SK-N-DZ (cell line): Measurements from ENCODE around the gene IFT27.
"Not testable (repeated sequence)": the region's sequence is repeated elsewhere in the genome, so short reads cannot be mapped to it uniquely, and the experiment has no call there.

Experiments used
- DNase-seq: peaks from one replicate; pipeline ENCODE4 v3.0.0-alpha.2; 2015; ENCODE audit warnings: low spot score

The IFT27 gene

GRCh38 chr22:36744413-36744765 lies 31.5 kb downstream of the IFT27 start:
- no peak for DNase-seq

GRCh38 chr22:36743591-36744412 lies 32.1 kb downstream of the IFT27 start:
- no peak for DNase-seq

GRCh38 chr22:36743011-36743410 lies 32.9 kb downstream of the IFT27 start:
- no peak for DNase-seq

- DNase-seq = no peak
These were observed 34.0 kb downstream of the IFT27 start for GRCh38 chr22:36741968-36742367.

- DNase-seq = peak; percentile 30
These were observed 34.6 kb downstream of the IFT27 start for GRCh38 chr22:36741204-36741793.

GRCh38 chr22:36740716-36741115 lies 35.2 kb downstream of the IFT27 start:
- DNase-seq = no peak

GRCh38 chr22:36739185-36739584 lies 36.7 kb downstream of the IFT27 start:
- DNase-seq = no peak

GRCh38 chr22:36738416-36739020 lies 37.4 kb downstream of the IFT27 start:
- no peak for DNase-seq

GRCh38 chr22:36737776-36738175 lies 38.1 kb downstream of the IFT27 start:
- DNase-seq = no peak

GRCh38 chr22:36736701-36737320 lies 39.1 kb downstream of the IFT27 start:
- DNase-seq = no peak

GRCh38 chr22:36734171-36735058 lies 41.5 kb downstream of the IFT27 start:
- DNase-seq = no peak

GRCh38 chr22:36733271-36733670 lies 42.6 kb downstream of the IFT27 start:
- no peak for DNase-seq

- no peak for DNase-seq
These were observed 43.3 kb downstream of the IFT27 start for GRCh38 chr22:36732609-36733008.

GRCh38 chr22:36731916-36732315 lies 44.0 kb downstream of the IFT27 start:
- DNase-seq = no peak

- DNase-seq = not testable (repeated sequence)
These were observed 44.6 kb downstream of the IFT27 start for GRCh38 chr22:36731321-36731720.

- DNase-seq = no peak
These were observed 45.6 kb downstream of the IFT27 start for GRCh38 chr22:36730176-36730858.

- DNase-seq = no peak
These were observed 46.6 kb downstream of the IFT27 start for GRCh38 chr22:36729321-36729720.

- no peak for DNase-seq
These were observed 47.4 kb downstream of the IFT27 start for GRCh38 chr22:36728505-36728904.

- no peak for DNase-seq
These were observed 47.9 kb downstream of the IFT27 start for GRCh38 chr22:36727927-36728488.

- DNase-seq = no peak
These were observed 48.8 kb downstream of the IFT27 start for GRCh38 chr22:36727110-36727509.

GRCh38 chr22:36726007-36726380 lies 49.9 kb downstream of the IFT27 start:
- no peak for DNase-seq
